Neural crest cell (in vitro differentiated cells): ENCODE measurements around the gene ADSS2. TPM values are rescaled to one million over a fixed set of nuclear protein-coding genes. Genes with fewer than 3 reads are reported as not detected.

Source experiments
- DNase-seq: peaks from one replicate; pipeline ENCODE4 v3.0.0; 2021; ENCODE audit warnings: low read depth, mixed read lengths, low spot score
- H3K27ac Mint-ChIP-seq: one replicate; pipeline ENCODE4 v1.8.0; 2021; ENCODE audit warnings: mild to moderate bottlenecking, mixed read lengths; ENCODE audit not compliant: unreplicated experiment
- H3K27me3 Mint-ChIP-seq: 2 replicates; pipeline ENCODE4 v1.8.0; 2021; ENCODE audit warnings: low read depth, mild to moderate bottlenecking, mixed read lengths
- H3K36me3 Mint-ChIP-seq: 2 replicates; pipeline ENCODE4 v1.8.0; 2021; ENCODE audit warnings: low read depth, mild to moderate bottlenecking, mixed read lengths
- H3K4me1 Mint-ChIP-seq: 2 replicates; pipeline ENCODE4 v1.8.0; 2021; ENCODE audit warnings: mixed read lengths
- H3K4me3 Mint-ChIP-seq: one replicate; pipeline ENCODE4 v1.8.0; 2021; ENCODE audit warnings: mild to moderate bottlenecking, mixed read lengths
- H3K9me3 Mint-ChIP-seq: 2 replicates; pipeline ENCODE4 v1.8.0; 2021; ENCODE audit warnings: mixed read lengths
- CTCF ChIP-seq: fragments of 200-600 bp; sonication (generic); conservative IDR thresholded peaks from 2 replicates; pipeline ENCODE4 v1.5.0; 2021; ENCODE audit warnings: antibody characterized with exemption, mild to moderate bottlenecking
- total RNA-seq: library from RNA; stranded (reverse); gene quantifications from 2 replicates; pipeline ENCODE4 v1.2.1, GENCODE V29; 2021

Gene ADSS2
- total RNA-seq, 1 donor from 2014 or later = 66.2 TPM

GRCh38 chr1:244456586-244456985 lies 4.9 kb upstream of the ADSS2 start:
- H3K9me3 Mint-ChIP-seq = peaks cover 7% of the 10 kb centered on the region
- TF ChIP-seq CTCF = no peak

GRCh38 chr1:244454412-244454811 lies 2.7 kb upstream of the ADSS2 start:
- no peak overlapping the region for H3K27ac Mint-ChIP-seq
- DNase-seq = no peak
- H3K9me3 Mint-ChIP-seq = peaks cover 3% of the 10 kb centered on the region
- H3K4me1 Mint-ChIP-seq = peaks cover 28% of the 10 kb centered on the region
- H3K36me3 Mint-ChIP-seq = peaks cover 3% of the 10 kb centered on the region
- H3K4me3 Mint-ChIP-seq = peak overlapping the region; percentile 32
- no peak for TF ChIP-seq CTCF
- H3K27me3 Mint-ChIP-seq = no peaks in the 10 kb centered on the region

More at GRCh38 chr1:244456586-244456985, 4.9 kb upstream of the ADSS2 start:
- Mint-ChIP-seq H3K4me3 (no peak overlapping the region), H3K4me1 (peaks cover 17% of the 10 kb centered on the region), H3K27ac (no peak overlapping the region), H3K27me3 (no peaks in the 10 kb centered on the region), H3K36me3 (peaks cover 12% of the 10 kb centered on the region)
- no peak for DNase-seq

- H3K27ac Mint-ChIP-seq = peak overlapping the region; percentile 7
- TF ChIP-seq CTCF = peak; percentile 56
- no peaks in the 10 kb centered on the region for H3K27me3 Mint-ChIP-seq
- peaks cover 3% of the 10 kb centered on the region for H3K9me3 Mint-ChIP-seq
- peak; percentile 96 for DNase-seq
- H3K36me3 Mint-ChIP-seq = peaks cover 5% of the 10 kb centered on the region
- H3K4me1 Mint-ChIP-seq = peaks cover 44% of the 10 kb centered on the region
- peak overlapping the region; percentile 68 for H3K4me3 Mint-ChIP-seq
Measured at GRCh38 chr1:244451951-244452795, 464 bp upstream of the ADSS2 start.

GRCh38 chr1:244450597-244451538 lies 841 bp downstream of the ADSS2 start:
- Mint-ChIP-seq H3K36me3 (peaks cover 2% of the 10 kb centered on the region), H3K27me3 (no peaks in the 10 kb centered on the region), H3K4me1 (peaks cover 57% of the 10 kb centered on the region), H3K9me3 (no peaks in the 10 kb centered on the region), H3K27ac (peak overlapping the region; percentile 96), H3K4me3 (peak overlapping the region; percentile 96)
- no peak for TF ChIP-seq CTCF
- DNase-seq = peak; percentile 29

GRCh38 chr1:244449936-244450508 lies 1.7 kb downstream of the ADSS2 start:
- Mint-ChIP-seq H3K36me3 (peaks cover 2% of the 10 kb centered on the region), H3K4me1 (peaks cover 63% of the 10 kb centered on the region), H3K9me3 (no peaks in the 10 kb centered on the region), H3K4me3 (peak overlapping the region; percentile 96), H3K27ac (peak overlapping the region; percentile 30), H3K27me3 (no peaks in the 10 kb centered on the region)
- DNase-seq = no peak
- no peak for TF ChIP-seq CTCF
